Coronary artery (tissue), 2 donors: ENCODE data around the gene DENND2C.
"Not testable (repeated sequence)": the region's sequence is repeated elsewhere in the genome, so short reads cannot be mapped to it uniquely, and the experiment has no call there.

Experiments used
- DNase-seq: peaks from one replicate; pipeline ENCODE4 v3.0.0-alpha.2; 2017; ENCODE audit warnings: low spot score
- H3K27ac ChIP-seq, 2 donors: fragments of 200-600 bp; sonication (generic); one replicate each; pipeline ENCODE4 v1.5.1; 2016 to 2019
- H3K4me3 ChIP-seq: fragments of 200-600 bp; sonication (generic); 2 replicates; pipeline ENCODE4 v1.5.1; 2016; ENCODE audit warnings: mild to moderate bottlenecking, moderate library complexity
- TF ChIP-seq, protein P1 (sequence below): fragments of 200-600 bp; sonication (generic); IDR thresholded peaks from one replicate; pipeline ENCODE4 v1.5.1; 2019; ENCODE audit warnings: antibody characterized with exemption

The DENND2C gene

DNA sequence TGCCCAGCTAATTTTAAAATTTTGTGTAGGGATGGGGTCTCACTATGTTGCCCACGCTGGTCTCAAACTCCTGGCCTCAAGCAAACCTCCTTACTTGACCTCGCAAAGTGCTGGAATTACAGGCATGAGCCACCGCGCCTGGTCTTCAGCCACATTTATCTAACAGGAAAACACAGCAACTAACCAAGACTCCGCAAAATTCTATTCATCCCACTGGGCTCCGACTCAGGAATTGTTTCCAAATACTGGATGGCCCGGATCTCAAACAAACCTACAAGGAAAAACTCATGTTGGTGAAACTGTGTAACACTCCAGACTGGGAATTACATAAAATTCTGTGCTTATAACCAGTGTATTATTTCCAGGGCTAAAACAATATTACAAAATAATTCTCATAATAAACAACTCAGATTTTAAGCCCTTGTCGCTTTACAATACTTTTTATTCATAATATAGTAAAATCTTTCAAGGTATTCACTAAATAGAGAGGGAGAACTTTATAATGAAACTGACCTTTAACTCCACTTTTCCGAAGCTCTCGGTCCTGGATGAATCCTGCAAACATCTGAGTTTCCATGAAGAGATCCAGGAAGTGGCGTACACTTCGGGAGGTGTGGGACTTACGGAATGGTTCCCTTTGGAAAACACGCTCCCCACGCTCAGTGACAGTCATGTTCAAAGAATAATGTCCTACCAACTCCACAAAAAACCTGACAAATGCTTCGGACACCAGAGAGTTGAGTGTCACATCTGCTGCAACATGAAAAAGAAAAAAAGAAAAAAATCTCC, 82.5 kb downstream of the DENND2C start:
- Histone ChIP-seq H3K4me3 (no peak overlapping the region), H3K27ac (no peak overlapping the region)
- TF ChIP-seq, protein P1, sequence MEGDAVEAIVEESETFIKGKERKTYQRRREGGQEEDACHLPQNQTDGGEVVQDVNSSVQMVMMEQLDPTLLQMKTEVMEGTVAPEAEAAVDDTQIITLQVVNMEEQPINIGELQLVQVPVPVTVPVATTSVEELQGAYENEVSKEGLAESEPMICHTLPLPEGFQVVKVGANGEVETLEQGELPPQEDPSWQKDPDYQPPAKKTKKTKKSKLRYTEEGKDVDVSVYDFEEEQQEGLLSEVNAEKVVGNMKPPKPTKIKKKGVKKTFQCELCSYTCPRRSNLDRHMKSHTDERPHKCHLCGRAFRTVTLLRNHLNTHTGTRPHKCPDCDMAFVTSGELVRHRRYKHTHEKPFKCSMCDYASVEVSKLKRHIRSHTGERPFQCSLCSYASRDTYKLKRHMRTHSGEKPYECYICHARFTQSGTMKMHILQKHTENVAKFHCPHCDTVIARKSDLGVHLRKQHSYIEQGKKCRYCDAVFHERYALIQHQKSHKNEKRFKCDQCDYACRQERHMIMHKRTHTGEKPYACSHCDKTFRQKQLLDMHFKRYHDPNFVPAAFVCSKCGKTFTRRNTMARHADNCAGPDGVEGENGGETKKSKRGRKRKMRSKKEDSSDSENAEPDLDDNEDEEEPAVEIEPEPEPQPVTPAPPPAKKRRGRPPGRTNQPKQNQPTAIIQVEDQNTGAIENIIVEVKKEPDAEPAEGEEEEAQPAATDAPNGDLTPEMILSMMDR: no peak
- no peak for DNase-seq

DNA sequence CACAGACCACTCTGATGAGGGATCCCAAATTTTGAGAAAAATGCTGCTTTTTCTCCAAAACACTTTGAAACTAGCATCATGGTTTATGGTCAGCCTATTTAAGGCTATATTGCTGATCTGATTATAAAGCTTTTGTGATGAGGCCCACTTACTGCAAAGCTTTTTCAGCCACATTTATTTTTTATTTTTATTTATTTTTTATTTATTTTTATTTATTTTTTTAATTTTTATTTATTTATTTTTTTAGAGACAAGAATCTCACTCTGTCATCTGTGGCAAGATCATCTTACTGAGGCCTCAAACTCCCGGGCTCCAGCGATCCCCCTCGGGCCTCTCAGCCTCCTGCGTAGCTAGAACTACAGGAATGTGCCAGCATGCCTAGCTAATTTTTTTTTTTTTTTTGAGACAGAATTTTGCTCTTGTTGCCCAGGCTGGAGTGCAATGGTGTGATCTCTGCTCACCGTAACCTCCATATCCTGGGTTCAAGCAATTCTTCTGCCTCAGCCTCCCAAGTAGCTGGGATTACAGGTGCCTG, 83.3 kb downstream of the DENND2C start:
- Histone ChIP-seq H3K27ac (no peak overlapping the region), H3K4me3 (no peak overlapping the region)
- DNase-seq: no peak
- TF ChIP-seq, protein P1: no peak

DNA sequence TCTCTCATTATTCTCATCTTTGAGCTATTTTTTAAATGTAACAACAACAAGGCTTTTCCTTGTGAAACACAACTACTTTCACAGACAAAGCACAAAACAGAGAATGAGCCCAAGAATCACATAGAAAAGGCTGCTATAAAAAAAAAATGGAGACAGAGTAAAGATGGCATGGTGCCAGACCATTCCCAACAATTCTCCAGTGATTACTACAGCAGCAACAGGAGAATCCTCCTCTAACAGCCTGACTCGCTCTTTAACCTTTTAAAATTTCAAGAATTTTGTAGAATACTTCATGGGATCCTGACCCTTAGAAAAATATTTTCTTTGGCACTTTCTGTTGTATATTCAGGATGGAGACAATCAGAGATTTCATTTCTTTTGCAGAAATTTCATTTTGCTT, 84.6 kb downstream of the DENND2C start:
- TF ChIP-seq, protein P1: no peak
- DNase-seq: no peak
- no peak overlapping the region for H3K27ac ChIP-seq
- no peak overlapping the region for H3K4me3 ChIP-seq

DNA sequence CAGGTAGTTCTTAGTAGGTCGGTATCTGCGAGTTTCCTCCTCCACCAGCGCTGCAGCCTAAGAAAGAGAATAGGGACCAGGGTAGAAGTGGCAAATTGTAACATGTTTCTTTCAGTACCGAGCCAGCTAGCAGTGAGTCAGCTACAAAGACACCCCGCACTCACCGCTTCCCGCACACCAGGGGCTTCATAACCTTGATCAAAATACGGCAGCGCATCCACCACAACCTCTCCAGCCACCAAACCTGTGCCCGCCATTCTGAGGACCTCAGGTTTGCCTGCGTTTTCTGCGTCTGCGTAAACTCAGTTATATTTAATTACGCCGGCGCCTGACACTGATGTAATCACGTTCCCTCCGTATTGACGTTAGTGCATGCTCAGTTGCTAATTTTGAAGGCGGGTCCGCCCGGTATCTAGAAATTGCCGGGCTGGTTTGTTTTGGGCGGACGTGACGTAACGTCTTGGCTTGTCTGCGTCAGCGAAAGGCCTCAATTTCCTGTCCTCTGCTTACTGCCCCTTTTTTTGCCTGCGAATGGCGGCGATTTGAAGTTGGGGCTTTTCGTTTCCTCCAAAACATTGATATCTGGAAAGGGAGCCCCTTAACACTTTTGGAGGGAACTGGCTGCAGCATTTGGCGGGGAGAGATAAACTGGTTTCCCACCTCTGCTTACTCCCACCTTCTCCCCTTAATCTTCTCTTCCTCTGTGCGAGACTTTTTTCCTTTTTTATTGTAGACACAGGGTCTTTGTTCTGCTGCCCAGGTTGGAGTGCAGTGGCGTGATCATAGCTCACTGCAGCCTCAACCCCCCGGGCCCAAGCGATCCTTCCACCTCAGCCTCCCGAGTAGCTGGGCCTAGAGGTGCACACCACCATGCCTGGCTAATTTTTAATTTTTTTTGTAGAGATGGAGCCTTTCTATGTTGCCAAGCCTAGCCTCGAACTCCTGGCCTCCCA, 88.2 kb downstream of the DENND2C start, which contains the start of gene BCAS2:
TSS of gene BCAS2 (minus strand) at position 281 of the 953 bp plus-strand sequence. CDS start at position 257, 24 bp downstream.
- TF ChIP-seq, protein P1: no peak
- peak within 1 kb of the TSS; percentile 88 to 92 for H3K27ac ChIP-seq
- peak; percentile 98 for DNase-seq
- peak within 1 kb of the TSS; percentile 79 for H3K4me3 ChIP-seq

DNA sequence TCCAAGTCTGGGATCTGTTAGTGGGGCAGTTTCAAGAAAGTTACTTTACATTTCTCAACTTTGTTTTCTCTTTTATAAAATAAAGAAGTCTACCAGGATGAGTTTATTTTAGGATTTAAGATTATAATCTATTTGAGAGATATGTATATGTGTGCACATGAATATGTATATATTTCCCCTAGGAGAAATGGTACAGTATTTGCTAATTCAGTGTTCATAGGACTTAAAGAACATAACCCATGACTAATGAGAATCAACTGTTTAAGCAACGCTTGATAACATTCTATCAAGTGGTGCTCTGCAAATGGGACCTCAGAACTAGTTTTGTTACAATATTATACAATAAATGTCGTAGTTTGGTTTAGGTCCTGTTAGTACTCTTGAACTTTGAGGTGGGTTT, 95.5 kb downstream of the DENND2C start:
- H3K4me3 ChIP-seq: no peak overlapping the region
- no peak for DNase-seq
- TF ChIP-seq, protein P1: no peak
- H3K27ac ChIP-seq: no peak overlapping the region

DNA sequence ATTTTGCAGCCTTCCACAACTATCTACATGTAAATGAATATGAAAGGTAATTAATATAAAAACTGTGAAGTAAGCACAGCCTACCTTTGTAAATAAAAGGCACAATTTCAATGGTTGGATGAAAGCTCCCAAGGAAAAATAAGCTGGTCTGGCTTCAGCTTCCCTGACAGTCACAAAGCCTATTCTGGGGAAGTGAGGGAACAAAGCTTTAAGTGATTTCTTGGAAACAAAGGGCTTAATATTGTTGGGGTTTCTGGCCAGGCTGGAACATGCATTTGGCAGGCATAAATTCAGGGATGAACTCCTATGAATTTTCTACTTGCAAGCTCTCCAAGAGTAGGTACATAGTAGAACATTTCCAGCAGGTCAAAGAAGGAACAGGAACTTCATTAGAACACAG, 105.7 kb downstream of the DENND2C start:
- H3K4me3 ChIP-seq: no peak overlapping the region
- H3K27ac ChIP-seq: no peak overlapping the region
- TF ChIP-seq, protein P1: no peak
- DNase-seq: no peak

DNA sequence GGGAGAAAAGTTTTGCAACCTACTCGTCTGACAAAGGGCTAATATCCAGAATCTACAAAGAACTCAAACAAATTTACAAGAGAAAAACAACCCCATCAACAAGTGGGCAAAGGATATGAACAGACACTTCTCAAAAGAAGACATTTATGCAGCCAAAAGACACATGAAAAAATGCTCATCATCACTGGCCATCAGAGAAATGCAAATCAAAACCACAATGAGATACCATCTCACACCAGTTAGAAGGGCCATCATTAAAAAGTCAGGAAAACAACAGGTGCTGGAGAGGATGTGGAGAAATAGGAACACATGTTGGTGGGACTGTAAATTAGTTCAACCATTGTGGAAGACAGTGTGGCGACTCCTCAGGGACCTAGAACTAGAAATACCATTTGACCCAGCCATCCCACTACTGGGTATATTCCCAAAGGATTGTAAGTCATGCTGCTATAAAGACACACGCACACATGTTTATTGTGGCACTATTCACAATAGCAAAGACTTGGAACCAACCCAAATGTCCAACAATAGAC, 106.8 kb downstream of the DENND2C start:
- not testable (repeated sequence) for H3K4me3 ChIP-seq, DNase-seq, H3K27ac ChIP-seq
